NCI-H2196 treated with DMSO at 0.1 percent for 48 hours (cell line): ENCODE measurements around the gene DDX27.

Experiments used
- DNase-seq: peaks from one replicate; lab custom pipeline; 2025; ENCODE audit not compliant: unreplicated experiment; lab: John Stamatoyannopoulos, UW

DDX27 gene

GRCh38 chr20:49247169-49247723 lies 28.0 kb downstream of the DDX27 start:
- DNase-seq = no peak

- no peak for DNase-seq
Measured at GRCh38 chr20:49247792-49248191, 28.6 kb downstream of the DDX27 start.

- DNase-seq = no peak
Measured at GRCh38 chr20:49248301-49248700, 29.1 kb downstream of the DDX27 start.

GRCh38 chr20:49248879-49249665 lies 29.9 kb downstream of the DDX27 start:
- no peak for DNase-seq

GRCh38 chr20:49252556-49253350 lies 33.5 kb downstream of the DDX27 start:
- DNase-seq = peak; percentile 51

GRCh38 chr20:49256261-49256660 lies 37.0 kb downstream of the DDX27 start:
- no peak for DNase-seq

- no peak for DNase-seq
Measured at GRCh38 chr20:49259284-49259683, 40.1 kb downstream of the DDX27 start.

GRCh38 chr20:49259799-49260198 lies 40.6 kb downstream of the DDX27 start:
- no peak for DNase-seq

- DNase-seq = no peak
Measured at GRCh38 chr20:49260218-49260617, 41.0 kb downstream of the DDX27 start.

GRCh38 chr20:49261173-49261572 lies 42.0 kb downstream of the DDX27 start:
- no peak for DNase-seq

- DNase-seq = no peak
Measured at GRCh38 chr20:49262444-49262843, 43.2 kb downstream of the DDX27 start.

- no peak for DNase-seq
Measured at GRCh38 chr20:49267327-49267726, 48.1 kb downstream of the DDX27 start.

- no peak for DNase-seq
Measured at GRCh38 chr20:49268600-49269365, 49.6 kb downstream of the DDX27 start.

- DNase-seq = no peak
Measured at GRCh38 chr20:49270177-49270576, 51.0 kb downstream of the DDX27 start.

GRCh38 chr20:49270736-49271135 lies 51.5 kb downstream of the DDX27 start:
- no peak for DNase-seq

GRCh38 chr20:49272654-49273053 lies 53.4 kb downstream of the DDX27 start:
- DNase-seq = no peak

GRCh38 chr20:49273696-49274277 lies 54.6 kb downstream of the DDX27 start:
- DNase-seq = no peak

- DNase-seq = no peak
Measured at GRCh38 chr20:49275216-49275615, 56.0 kb downstream of the DDX27 start.

- no peak for DNase-seq
Measured at GRCh38 chr20:49275636-49276035, 56.4 kb downstream of the DDX27 start.

- peak; percentile 35 for DNase-seq
Measured at GRCh38 chr20:49276161-49276960, 57.1 kb downstream of the DDX27 start.
